IPS-NIHi7 (cell line): ENCODE data around the gene ERN2.
A peak's percentile ranks its signal among the peaks of the same experiment; 100 is the strongest.
"Not testable (repeated sequence)": the region's sequence is repeated elsewhere in the genome, so short reads cannot be mapped to it uniquely, and the experiment has no call there.

Experiments
- DNase-seq: peaks from one replicate; pipeline ENCODE4 v3.0.0; 2012; ENCODE audit warnings: mixed read lengths; ENCODE audit errors: extremely low spot score

Gene ERN2

DNA sequence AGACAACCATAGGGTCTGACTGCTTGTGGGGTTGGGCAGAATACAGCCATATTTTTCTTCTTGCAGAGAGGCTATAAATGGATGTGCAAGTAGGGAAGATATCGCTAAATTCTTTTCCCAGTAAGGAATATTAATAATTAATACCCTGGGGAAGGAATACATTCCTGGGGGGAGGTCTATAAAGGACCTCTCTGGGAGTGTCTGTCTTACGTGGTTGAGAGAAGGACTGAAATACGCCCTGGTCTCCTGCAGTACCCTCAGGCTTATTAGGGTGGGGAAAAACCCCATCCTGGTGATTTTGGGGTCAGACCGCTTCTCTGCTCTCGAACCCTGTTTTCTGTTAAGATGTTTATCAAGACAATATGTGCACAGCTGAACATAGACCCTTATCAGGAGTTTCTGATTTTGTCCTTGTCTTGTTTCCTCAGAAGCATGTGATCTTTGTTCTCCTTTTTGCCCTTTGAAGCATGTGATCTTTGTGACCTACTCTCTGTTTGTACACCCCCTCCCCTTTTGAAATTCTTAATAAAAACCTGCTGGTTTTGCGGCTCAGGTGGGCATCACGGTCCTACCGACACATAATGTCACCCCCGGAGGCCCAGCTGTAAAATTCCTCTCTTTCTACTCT is 9.7 kb upstream of the ERN2 start:
- DNase-seq, result not testable (repeated sequence)

DNA sequence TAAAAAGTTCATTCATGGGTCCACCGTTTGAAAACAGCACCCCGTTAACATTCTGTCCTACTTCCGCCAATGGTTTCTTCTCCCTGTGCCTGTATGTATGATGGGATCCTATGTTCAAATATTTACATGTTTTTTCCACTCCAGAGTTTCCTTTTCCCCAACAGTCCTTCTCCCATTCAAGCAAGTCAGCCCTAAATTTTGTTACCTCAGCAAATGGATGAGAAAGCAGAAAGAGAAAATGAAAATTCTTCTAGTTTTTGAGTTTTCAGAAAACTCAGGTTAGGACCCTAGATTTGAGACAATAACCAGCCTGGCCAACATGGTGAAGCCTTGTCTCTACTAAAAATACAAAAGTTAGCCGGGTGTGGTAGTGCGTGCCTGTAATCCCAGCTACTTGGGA is 3.5 kb upstream of the ERN2 start:
- no peak for DNase-seq

GRCh38 chr16:23711785-23712184 is 1.2 kb downstream of the ERN2 start:
- no peak for DNase-seq

DNA sequence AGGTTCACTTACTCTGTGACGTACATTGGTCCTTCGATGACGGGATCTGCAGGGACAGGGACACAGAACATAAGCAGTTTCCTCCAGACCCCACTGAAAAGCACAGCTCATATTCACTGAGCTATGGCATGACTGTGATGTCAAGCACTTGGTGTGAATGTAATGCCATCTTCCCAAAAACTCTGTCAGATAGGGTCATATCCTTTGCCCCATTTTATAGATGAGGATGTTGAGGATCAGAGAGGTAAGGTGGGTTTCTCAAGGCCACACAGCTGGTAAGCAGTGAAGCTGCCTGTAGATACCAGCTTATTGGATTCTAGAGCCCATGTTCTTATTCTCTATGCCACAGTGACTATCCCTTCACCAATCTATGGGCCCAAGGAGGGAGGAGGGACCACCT is 2.5 kb downstream of the ERN2 start:
- no peak for DNase-seq

- DNase-seq, result no peak
Observed at GRCh38 chr16:23710008-23710407, 3.0 kb downstream of the ERN2 start.

DNA sequence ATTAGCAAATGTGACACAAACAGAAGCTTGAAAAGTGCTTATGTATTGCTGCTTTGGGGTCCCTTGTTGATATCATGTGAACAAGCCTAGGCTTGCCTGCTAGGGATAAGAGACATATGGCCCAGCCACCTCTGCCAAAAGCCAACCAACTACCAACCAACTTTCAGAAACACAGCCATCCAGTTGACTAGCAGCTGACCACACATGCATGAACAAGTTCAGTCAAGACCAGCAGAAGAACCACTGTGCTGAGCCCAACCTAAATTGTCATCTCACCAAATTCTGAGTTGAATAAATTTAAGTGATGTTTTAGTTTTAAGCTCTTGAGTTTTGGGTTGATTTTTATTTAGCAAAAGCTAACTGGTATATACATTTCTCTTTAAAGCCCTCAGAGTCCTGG is 3.5 kb downstream of the ERN2 start:
- no peak for DNase-seq

- DNase-seq, result no peak
Observed at GRCh38 chr16:23706439-23706838, 6.6 kb downstream of the ERN2 start.

- DNase-seq, result no peak
Observed at GRCh38 chr16:23705517-23705902, 7.5 kb downstream of the ERN2 start.

DNA sequence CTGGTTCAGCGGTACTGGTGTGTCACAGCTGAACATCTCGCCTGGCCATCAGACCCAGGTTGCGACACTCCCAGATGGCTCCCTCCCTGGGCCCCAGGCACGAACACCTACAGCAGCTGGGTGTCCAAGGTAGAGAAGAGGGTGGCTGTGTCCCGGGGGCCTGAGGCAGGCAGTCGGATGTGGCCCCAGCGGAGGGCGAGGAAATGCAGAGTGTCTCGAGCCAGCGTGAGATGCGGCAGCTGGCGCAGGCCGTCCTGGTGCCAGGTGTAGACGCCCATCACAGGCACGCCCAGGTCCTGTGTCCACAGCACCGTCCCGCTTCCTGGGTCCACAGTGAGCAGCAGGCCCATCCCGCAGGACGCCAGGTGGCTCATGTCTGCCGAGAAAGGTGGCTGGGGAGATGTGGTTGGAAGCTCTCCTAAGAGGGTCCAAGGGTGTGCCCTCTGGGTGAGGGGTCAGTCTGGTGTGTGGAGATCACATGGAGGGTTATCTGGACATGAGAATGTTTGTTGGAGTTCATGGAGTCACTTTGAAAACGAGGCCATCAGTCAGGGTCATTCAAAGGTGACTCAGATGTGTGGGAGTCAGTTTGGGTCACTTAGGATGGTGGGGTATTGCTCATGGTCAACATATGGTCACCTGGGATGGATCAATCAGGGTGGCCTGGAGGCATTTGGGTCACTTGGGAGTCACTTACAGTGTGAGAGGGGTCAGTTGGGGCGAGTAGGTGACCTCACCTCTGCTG is 8.1 kb downstream of the ERN2 start:
- no peak for DNase-seq

- DNase-seq, result no peak
Observed at GRCh38 chr16:23702951-23703350, 10.1 kb downstream of the ERN2 start.

DNA sequence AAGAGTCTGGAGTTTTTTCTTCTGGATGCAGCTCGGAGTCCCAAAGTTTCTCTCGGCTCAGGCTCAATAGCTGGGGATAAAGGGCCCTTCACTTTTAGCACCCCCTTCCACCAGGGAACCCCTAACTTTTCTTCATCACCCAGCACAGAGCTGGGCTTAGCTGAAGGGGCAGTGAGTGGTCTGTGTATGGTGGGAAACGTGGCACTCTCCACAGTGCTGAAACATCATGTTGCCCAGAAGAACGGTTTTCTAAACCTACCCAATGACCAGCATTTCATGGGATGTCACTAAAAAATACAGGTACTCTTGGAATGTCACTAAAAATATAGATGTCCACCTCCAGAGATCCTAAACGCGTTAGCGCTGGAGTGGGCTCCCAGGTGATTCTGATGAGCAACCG is 12.0 kb downstream of the ERN2 start:
- no peak for DNase-seq

- peak; percentile 64 for DNase-seq
Observed at GRCh38 chr16:23700509-23700908, 12.5 kb downstream of the ERN2 start.

DNA sequence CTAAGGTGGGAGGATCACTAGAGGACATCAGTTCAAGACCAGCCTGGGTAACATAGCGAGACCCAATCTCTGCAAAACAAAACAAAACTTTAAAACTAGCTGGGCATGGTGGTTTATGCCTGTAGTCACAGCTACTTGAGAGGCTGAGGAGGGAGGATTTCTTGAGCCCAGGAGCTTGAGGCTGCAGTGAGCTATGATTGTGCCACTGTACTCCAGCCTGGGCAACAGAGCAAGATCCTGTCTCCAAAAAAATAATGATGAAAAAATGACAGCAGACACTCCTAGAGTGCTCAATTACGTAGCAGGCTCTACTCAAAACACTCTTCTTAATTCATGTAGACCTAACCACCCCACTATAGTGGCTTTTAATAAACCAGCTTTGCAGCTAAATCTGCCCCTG is 12.9 kb downstream of the ERN2 start:
- DNase-seq, result no peak

DNA sequence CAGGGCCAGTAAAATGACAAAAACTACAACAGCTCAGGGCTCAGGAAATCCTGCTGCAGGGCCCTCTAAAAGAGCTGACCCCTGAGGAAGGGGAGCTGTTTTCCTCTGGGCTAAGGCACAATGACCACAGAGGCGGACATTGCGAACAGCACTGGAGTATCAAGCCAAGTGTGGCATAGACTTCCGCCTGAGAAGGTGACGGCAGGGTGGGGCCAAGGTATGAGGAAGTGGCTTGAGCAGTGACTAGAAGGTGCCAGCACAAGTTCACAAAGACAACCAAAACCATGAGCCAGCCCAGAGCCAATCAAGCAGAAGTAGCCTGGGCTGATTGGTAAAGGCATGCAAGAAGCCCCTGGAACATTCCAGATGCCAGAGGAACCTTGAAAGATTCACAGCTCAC is 13.9 kb downstream of the ERN2 start:
- no peak for DNase-seq

GRCh38 chr16:23695756-23696155 is 17.3 kb downstream of the ERN2 start:
- no peak for DNase-seq

- DNase-seq, result peak; percentile 89
Observed at GRCh38 chr16:23694644-23695373, 18.2 kb downstream of the ERN2 start.

GRCh38 chr16:23694265-23694643 is 18.8 kb downstream of the ERN2 start:
- no peak for DNase-seq

DNA sequence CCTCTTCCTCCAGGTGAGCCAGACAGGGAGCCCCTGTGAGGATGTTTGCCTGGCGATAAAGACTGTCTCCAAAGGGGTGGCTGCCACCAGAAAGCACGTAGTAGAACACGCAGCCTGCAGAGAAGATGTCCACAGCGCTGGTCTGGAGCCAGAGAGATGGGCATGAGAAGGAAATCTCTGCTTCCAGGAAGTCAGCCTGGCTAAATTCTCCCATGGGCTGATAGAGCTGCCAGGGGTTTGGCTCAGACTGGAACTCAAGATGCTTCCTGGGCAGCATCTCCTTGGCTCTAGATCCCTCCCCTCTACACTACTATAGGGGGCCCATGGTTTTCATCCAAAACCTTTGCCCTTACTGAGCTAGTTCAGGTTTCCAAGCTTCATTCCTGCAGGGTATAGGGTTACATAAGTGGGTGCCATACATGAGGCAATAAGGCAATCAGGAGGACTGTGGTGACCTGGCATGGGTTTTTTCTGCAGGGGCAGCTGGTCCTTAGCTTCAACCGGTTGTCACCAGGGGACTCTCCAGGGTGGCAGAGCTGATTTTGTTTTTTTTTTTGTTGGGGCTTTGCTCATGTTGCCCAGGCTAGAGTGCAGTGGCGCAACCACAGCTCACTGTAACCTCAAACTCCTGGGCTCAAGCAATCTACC is 20.7 kb downstream of the ERN2 start:
- no peak for DNase-seq

- DNase-seq, result no peak
Observed at GRCh38 chr16:23691483-23692189, 21.4 kb downstream of the ERN2 start.

GRCh38 chr16:23690771-23691482 is 22.1 kb downstream of the ERN2 start:
- no peak for DNase-seq
